Colonic mucosa (tissue), 4 donors: Measurements from ENCODE around the gene EIF1AX. TPM values are rescaled to one million over a fixed set of nuclear protein-coding genes. Genes with fewer than 3 reads are reported as not detected.
"Not testable (repeated sequence)": the region's sequence is repeated elsewhere in the genome, so short reads cannot be mapped to it uniquely, and the experiment has no call there.

Experiments
- DNase-seq: peaks from one replicate; pipeline ENCODE4 v3.0.0-alpha.2; 2020
- H3K27ac ChIP-seq: fragments of 200-600 bp; one replicate; pipeline ENCODE4 v1.8.0; 2021
- H3K27me3 ChIP-seq: fragments of 200-600 bp; one replicate; pipeline ENCODE4 v1.8.0; 2021
- H3K36me3 ChIP-seq: fragments of 200-600 bp; one replicate; pipeline ENCODE4 v1.8.0; 2021
- H3K4me1 ChIP-seq: fragments of 200-600 bp; one replicate; pipeline ENCODE4 v1.8.0; 2021; ENCODE audit warnings: mild to moderate bottlenecking
- H3K4me3 ChIP-seq: fragments of 200-600 bp; one replicate; pipeline ENCODE4 v1.8.0; 2021
- H3K9ac ChIP-seq, 2 donors: one replicate each; pipeline ENCODE4 v1.7.0; 2013; ENCODE audit warnings: control low read depth in 2 of 2, low read depth in 2 of 2, low read length in 2 of 2
- H3K9me3 ChIP-seq: fragments of 200-600 bp; one replicate; pipeline ENCODE4 v1.8.0; 2021
- intact Hi-C: fragments of 100-400 bp; cut with DNase I; formaldehyde crosslinking; loops from one replicate; pipeline ENCODE4 v1.14.1; 2022
- total RNA-seq, 2 donors: library from RNA; stranded (reverse); fragmentation: NEBNext Ultra II Directional in 1 of 2; extraction: Animal tissue kit (Norgen Biotek cat#: 25700) in 1 of 2; gene quantifications; one replicate each; pipeline ENCODE4 v1.2.1, GENCODE V29; 2021
- TF ChIP-seq, protein P1 (sequence below): fragments of 200-600 bp; IDR thresholded peaks from one replicate; pipeline ENCODE4 v1.8.0; 2022; ENCODE audit warnings: antibody characterized with exemption, mild to moderate bottlenecking
- donor health status: healthy.
- donor health status: DM: no; HTN: no; CAD: no.
- donor health status: DM: no; HTN: no; CAD: no.

EIF1AX gene
- total RNA-seq, 2 donors from 2014 or later: 106 to 149 TPM

- H3K36me3 ChIP-seq: peaks cover 7% of the 10 kb centered on the region
- no peak overlapping the region for H3K4me3 ChIP-seq
- H3K9ac ChIP-seq: no peak overlapping the region
- no peak overlapping the region for H3K27ac ChIP-seq
- no peaks in the 10 kb centered on the region for H3K4me1 ChIP-seq
- H3K27me3 ChIP-seq: no peaks in the 10 kb centered on the region
- no peaks in the 10 kb centered on the region for H3K9me3 ChIP-seq
- TF ChIP-seq, protein P1, sequence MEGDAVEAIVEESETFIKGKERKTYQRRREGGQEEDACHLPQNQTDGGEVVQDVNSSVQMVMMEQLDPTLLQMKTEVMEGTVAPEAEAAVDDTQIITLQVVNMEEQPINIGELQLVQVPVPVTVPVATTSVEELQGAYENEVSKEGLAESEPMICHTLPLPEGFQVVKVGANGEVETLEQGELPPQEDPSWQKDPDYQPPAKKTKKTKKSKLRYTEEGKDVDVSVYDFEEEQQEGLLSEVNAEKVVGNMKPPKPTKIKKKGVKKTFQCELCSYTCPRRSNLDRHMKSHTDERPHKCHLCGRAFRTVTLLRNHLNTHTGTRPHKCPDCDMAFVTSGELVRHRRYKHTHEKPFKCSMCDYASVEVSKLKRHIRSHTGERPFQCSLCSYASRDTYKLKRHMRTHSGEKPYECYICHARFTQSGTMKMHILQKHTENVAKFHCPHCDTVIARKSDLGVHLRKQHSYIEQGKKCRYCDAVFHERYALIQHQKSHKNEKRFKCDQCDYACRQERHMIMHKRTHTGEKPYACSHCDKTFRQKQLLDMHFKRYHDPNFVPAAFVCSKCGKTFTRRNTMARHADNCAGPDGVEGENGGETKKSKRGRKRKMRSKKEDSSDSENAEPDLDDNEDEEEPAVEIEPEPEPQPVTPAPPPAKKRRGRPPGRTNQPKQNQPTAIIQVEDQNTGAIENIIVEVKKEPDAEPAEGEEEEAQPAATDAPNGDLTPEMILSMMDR: no peak
- intact Hi-C loops: loop anchor here (10.0 kb wide), 1 partner anchor 224 kb away; no protein-coding TSS in a partner anchor
- no peak for DNase-seq
These were observed 13.0 kb downstream of the EIF1AX start for GRCh38 chrX:20128670-20129069.

GRCh38 chrX:20127440-20127839, 14.2 kb downstream of the EIF1AX start:
- H3K9me3 ChIP-seq, H3K36me3 ChIP-seq, DNase-seq, H3K27ac ChIP-seq, H3K4me3 ChIP-seq, H3K4me1 ChIP-seq, H3K9ac ChIP-seq, H3K27me3 ChIP-seq: not testable (repeated sequence)
- intact Hi-C loops: loop anchor here (10.0 kb wide), 1 partner anchor 223 kb away; no protein-coding TSS in a partner anchor
- TF ChIP-seq, protein P1: peak; percentile 20

GRCh38 chrX:20126833-20127232, 14.8 kb downstream of the EIF1AX start:
- H3K36me3 ChIP-seq, H3K9me3 ChIP-seq, H3K27me3 ChIP-seq, H3K9ac ChIP-seq, DNase-seq, H3K27ac ChIP-seq, H3K4me1 ChIP-seq, H3K4me3 ChIP-seq: not testable (repeated sequence)
- intact Hi-C loops: loop anchor here (10.0 kb wide), 1 partner anchor 222 kb away; no protein-coding TSS in a partner anchor

GRCh38 chrX:20124964-20125363, 16.7 kb downstream of the EIF1AX start:
- H3K4me1 ChIP-seq: no peaks in the 10 kb centered on the region
- no peak for DNase-seq
- intact Hi-C loops: loop anchor here (10.0 kb wide), 1 partner anchor 220 kb away; no protein-coding TSS in a partner anchor
- H3K36me3 ChIP-seq: no peaks in the 10 kb centered on the region
- H3K27ac ChIP-seq: no peak overlapping the region
- no peak overlapping the region for H3K9ac ChIP-seq
- TF ChIP-seq, protein P1: no peak
- H3K27me3 ChIP-seq: no peaks in the 10 kb centered on the region
- no peaks in the 10 kb centered on the region for H3K9me3 ChIP-seq
- H3K4me3 ChIP-seq: no peak overlapping the region

DNA sequence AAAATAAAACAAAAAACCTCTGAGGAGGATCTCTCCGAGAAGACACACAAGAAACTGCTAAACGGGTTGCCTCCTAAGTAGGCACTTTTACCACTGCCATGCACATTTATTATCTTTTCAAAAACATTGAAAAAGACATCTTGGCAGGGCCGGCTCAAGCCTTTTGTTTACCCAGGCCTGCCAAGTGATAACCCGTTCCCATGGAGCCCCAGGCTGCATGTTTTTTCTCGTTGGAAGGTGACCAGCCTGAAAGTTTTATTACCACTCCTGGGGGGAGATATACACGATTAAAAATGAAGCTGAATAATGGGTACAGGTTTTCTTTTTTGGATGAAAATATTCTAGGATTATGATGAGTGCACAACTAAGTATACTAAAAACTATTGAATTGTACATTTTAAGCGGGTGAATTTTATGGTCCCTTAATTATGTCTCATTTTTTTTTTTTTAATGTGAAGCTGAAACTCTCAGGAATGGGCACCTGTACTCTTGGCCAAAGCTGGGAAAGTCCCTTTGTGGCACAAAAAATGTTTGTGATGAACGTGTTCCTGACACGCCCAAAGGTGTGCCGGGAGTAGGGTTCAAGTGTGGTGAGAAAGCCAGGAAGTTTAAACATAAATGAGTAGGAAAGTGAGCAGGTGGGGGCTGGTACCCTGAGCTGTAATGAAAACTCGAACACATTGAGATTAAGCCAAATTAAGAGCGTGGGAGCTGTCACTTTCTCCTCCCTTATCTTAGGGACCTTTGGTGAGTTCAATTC, 23.4 kb downstream of the EIF1AX start:
- Histone ChIP-seq H3K27ac (no peak overlapping the region), H3K27me3 (peaks cover 12% of the 10 kb centered on the region), H3K9me3 (no peaks in the 10 kb centered on the region), H3K4me1 (peaks cover 4% of the 10 kb centered on the region), H3K36me3 (no peaks in the 10 kb centered on the region), H3K4me3 (no peak overlapping the region), H3K9ac (no peak overlapping the region)
- intact Hi-C loops: no loop called here
- TF ChIP-seq, protein P1: no peak
- DNase-seq: peak; percentile 65

GRCh38 chrX:20116577-20117240, 24.9 kb downstream of the EIF1AX start, which contains the start of gene MAP7D2:
Gene MAP7D2 (minus strand): TSS chrX:20116907. CDS start chrX:20116879, 28 bp downstream.
- H3K4me1 ChIP-seq: peaks cover 4% of the 10 kb centered on the region
- H3K36me3 ChIP-seq: no peaks in the 10 kb centered on the region
- peak within 1 kb of the TSS; percentile 17 for H3K4me3 ChIP-seq
- TF ChIP-seq, protein P1: no peak
- H3K9ac ChIP-seq: peak within 1 kb of the TSS in 1 of 2 donors; percentile 8
- H3K27me3 ChIP-seq: peaks cover 12% of the 10 kb centered on the region
- intact Hi-C loops: no loop called here
- peak; percentile 24 for DNase-seq
- H3K27ac ChIP-seq: no peak within 1 kb of the TSS
- no peaks in the 10 kb centered on the region for H3K9me3 ChIP-seq
